ENCODE measurements around the gene POLG.
A peak's percentile ranks its signal among the peaks of the same experiment; 100 is the strongest.

Gene POLG

GRCh38 chr15:89342840-89343239 lies 8.2 kb upstream of the POLG start:
- H3K4me1 Mint-ChIP-seq, result no peaks in the 10 kb centered on the region
- H3K27ac Mint-ChIP-seq, result no peak overlapping the region
- H3K9me3 Mint-ChIP-seq, result no peaks in the 10 kb centered on the region
- no peak overlapping the region for H3K4me3 Mint-ChIP-seq
- H3K36me3 Mint-ChIP-seq, result peaks cover 2% of the 10 kb centered on the region
- peaks cover 3% of the 10 kb centered on the region for H3K27me3 Mint-ChIP-seq

GRCh38 chr15:89341316-89342005 lies 6.8 kb upstream of the POLG start:
- Mint-ChIP-seq H3K27me3 (peaks cover 3% of the 10 kb centered on the region), H3K4me3 (no peak overlapping the region), H3K36me3 (peaks cover 2% of the 10 kb centered on the region), H3K27ac (no peak overlapping the region), H3K9me3 (no peaks in the 10 kb centered on the region), H3K4me1 (peaks cover 3% of the 10 kb centered on the region)

- Mint-ChIP-seq H3K4me1 (peaks cover 5% of the 10 kb centered on the region), H3K4me3 (no peak overlapping the region), H3K27ac (no peak overlapping the region), H3K27me3 (peaks cover 3% of the 10 kb centered on the region), H3K36me3 (peaks cover 2% of the 10 kb centered on the region), H3K9me3 (no peaks in the 10 kb centered on the region)
Measured at GRCh38 chr15:89340573-89340972, 5.9 kb upstream of the POLG start.

- Mint-ChIP-seq H3K27me3 (peaks cover 2% of the 10 kb centered on the region), H3K9me3 (no peaks in the 10 kb centered on the region), H3K4me1 (peaks cover 13% of the 10 kb centered on the region), H3K4me3 (no peak overlapping the region), H3K36me3 (peaks cover 2% of the 10 kb centered on the region), H3K27ac (no peak overlapping the region)
Measured at GRCh38 chr15:89338036-89338435, 3.4 kb upstream of the POLG start.

GRCh38 chr15:89335298-89336041 lies 846 bp upstream of the POLG start:
- Mint-ChIP-seq H3K27me3 (peaks cover 2% of the 10 kb centered on the region), H3K9me3 (no peaks in the 10 kb centered on the region), H3K4me1 (peaks cover 38% of the 10 kb centered on the region), H3K36me3 (peaks cover 16% of the 10 kb centered on the region), H3K4me3 (peak overlapping the region; percentile 85), H3K27ac (peak overlapping the region; percentile 100)

- H3K27me3 Mint-ChIP-seq, result peaks cover 2% of the 10 kb centered on the region
- peaks cover 52% of the 10 kb centered on the region for H3K4me1 Mint-ChIP-seq
- peaks cover 22% of the 10 kb centered on the region for H3K36me3 Mint-ChIP-seq
- no peaks in the 10 kb centered on the region for H3K9me3 Mint-ChIP-seq
- H3K4me3 Mint-ChIP-seq, result peak overlapping the region; percentile 89
- no peak overlapping the region for H3K27ac Mint-ChIP-seq
Measured at GRCh38 chr15:89333959-89334509, 590 bp downstream of the POLG start.

- Mint-ChIP-seq H3K4me3 (peak overlapping the region; percentile 89), H3K4me1 (peaks cover 56% of the 10 kb centered on the region), H3K36me3 (peaks cover 22% of the 10 kb centered on the region), H3K27me3 (peaks cover 2% of the 10 kb centered on the region), H3K9me3 (no peaks in the 10 kb centered on the region), H3K27ac (peak overlapping the region; percentile 51)
Measured at GRCh38 chr15:89333011-89333860, 1.4 kb downstream of the POLG start.

- Mint-ChIP-seq H3K4me1 (peaks cover 61% of the 10 kb centered on the region), H3K9me3 (no peaks in the 10 kb centered on the region), H3K27me3 (peaks cover 2% of the 10 kb centered on the region), H3K27ac (peak overlapping the region; percentile 51), H3K4me3 (peak overlapping the region; percentile 86), H3K36me3 (peaks cover 24% of the 10 kb centered on the region)
Measured at GRCh38 chr15:89332446-89332845, 2.2 kb downstream of the POLG start.

GRCh38 chr15:89330881-89331595 lies 3.6 kb downstream of the POLG start:
- no peaks in the 10 kb centered on the region for H3K9me3 Mint-ChIP-seq

GRCh38 chr15:89330119-89330518 lies 4.5 kb downstream of the POLG start:
- Mint-ChIP-seq H3K4me3 (peak overlapping the region; percentile 86), H3K9me3 (no peaks in the 10 kb centered on the region), H3K36me3 (peaks cover 26% of the 10 kb centered on the region), H3K4me1 (peaks cover 59% of the 10 kb centered on the region), H3K27ac (peak overlapping the region; percentile 88), H3K27me3 (peaks cover 2% of the 10 kb centered on the region)

More at GRCh38 chr15:89330881-89331595, 3.6 kb downstream of the POLG start:
- Mint-ChIP-seq H3K27ac (no peak overlapping the region), H3K4me1 (peaks cover 65% of the 10 kb centered on the region), H3K27me3 (peaks cover 2% of the 10 kb centered on the region), H3K4me3 (peak overlapping the region; percentile 86), H3K36me3 (peaks cover 26% of the 10 kb centered on the region)

GRCh38 chr15:89329329-89330084 lies 5.1 kb downstream of the POLG start:
- H3K27ac Mint-ChIP-seq, result peak overlapping the region; percentile 80
- H3K4me3 Mint-ChIP-seq, result peak overlapping the region; percentile 86
- peaks cover 26% of the 10 kb centered on the region for H3K36me3 Mint-ChIP-seq
- peaks cover 59% of the 10 kb centered on the region for H3K4me1 Mint-ChIP-seq
- H3K27me3 Mint-ChIP-seq, result no peaks in the 10 kb centered on the region
- H3K9me3 Mint-ChIP-seq, result no peaks in the 10 kb centered on the region

GRCh38 chr15:89328398-89329254 lies 6.0 kb downstream of the POLG start:
- H3K4me1 Mint-ChIP-seq, result peaks cover 61% of the 10 kb centered on the region
- no peak overlapping the region for H3K4me3 Mint-ChIP-seq

GRCh38 chr15:89327113-89327512 lies 7.5 kb downstream of the POLG start:
- Mint-ChIP-seq H3K36me3 (peaks cover 26% of the 10 kb centered on the region), H3K4me3 (no peak overlapping the region), H3K4me1 (peaks cover 53% of the 10 kb centered on the region)

More at GRCh38 chr15:89328398-89329254, 6.0 kb downstream of the POLG start:
- Mint-ChIP-seq H3K9me3 (no peaks in the 10 kb centered on the region), H3K27me3 (no peaks in the 10 kb centered on the region), H3K36me3 (peaks cover 26% of the 10 kb centered on the region), H3K27ac (peak overlapping the region; percentile 80)

More at GRCh38 chr15:89327113-89327512, 7.5 kb downstream of the POLG start:
- no peaks in the 10 kb centered on the region for H3K9me3 Mint-ChIP-seq
- no peak overlapping the region for H3K27ac Mint-ChIP-seq
- no peaks in the 10 kb centered on the region for H3K27me3 Mint-ChIP-seq
